ENCODE results near the gene SLC10A7.

DNA sequence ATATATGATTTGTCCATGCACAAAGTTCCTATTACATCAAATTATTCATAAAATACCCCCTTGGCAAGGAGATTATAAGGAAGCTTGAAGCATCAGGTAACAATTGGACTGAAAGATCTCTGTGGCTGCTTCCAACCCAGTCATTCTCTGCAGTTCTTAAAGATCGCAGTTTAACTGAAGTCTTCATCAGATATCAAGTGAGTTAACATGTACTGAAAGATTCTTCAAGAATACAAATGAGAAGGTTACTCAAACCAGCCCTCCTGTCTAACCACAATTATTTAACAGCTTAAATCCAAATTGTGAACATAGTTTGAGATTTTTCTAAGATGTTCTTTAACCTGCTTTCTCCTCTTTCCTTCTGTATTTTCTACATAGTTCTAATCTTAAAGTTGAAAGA lies 56.1 kb downstream of the SLC10A7 start:
- TF ChIP-seq, protein P1, sequence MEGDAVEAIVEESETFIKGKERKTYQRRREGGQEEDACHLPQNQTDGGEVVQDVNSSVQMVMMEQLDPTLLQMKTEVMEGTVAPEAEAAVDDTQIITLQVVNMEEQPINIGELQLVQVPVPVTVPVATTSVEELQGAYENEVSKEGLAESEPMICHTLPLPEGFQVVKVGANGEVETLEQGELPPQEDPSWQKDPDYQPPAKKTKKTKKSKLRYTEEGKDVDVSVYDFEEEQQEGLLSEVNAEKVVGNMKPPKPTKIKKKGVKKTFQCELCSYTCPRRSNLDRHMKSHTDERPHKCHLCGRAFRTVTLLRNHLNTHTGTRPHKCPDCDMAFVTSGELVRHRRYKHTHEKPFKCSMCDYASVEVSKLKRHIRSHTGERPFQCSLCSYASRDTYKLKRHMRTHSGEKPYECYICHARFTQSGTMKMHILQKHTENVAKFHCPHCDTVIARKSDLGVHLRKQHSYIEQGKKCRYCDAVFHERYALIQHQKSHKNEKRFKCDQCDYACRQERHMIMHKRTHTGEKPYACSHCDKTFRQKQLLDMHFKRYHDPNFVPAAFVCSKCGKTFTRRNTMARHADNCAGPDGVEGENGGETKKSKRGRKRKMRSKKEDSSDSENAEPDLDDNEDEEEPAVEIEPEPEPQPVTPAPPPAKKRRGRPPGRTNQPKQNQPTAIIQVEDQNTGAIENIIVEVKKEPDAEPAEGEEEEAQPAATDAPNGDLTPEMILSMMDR (IDR thresholded peaks at IDR 0.05), result no peak
- no peak for TF ChIP-seq POLR2A (IDR thresholded peaks at IDR 0.05)
